HepG2 (cell line): ENCODE measurements around the gene THAP3. TPM values are rescaled to one million over a fixed set of nuclear protein-coding genes. Genes with fewer than 3 reads are reported as not detected.

Source experiments
- ASH2L ChIP-seq: fragments of 300-600, 200-600 bp; sonication (generic); IDR thresholded peaks from 2 replicates; pipeline ENCODE4 v1.7.0; 2017; ENCODE audit warnings: low read depth, mild to moderate bottlenecking, moderate library complexity, mixed read lengths, low read length; ENCODE audit not compliant: insufficient read length
- CEBPB ChIP-seq: IDR thresholded peaks from 2 replicates; pipeline ENCODE4 v1.6.1; 2011; ENCODE audit warnings: low read depth, low read length, improper control_type of control experiment, borderline replicate concordance
- MIXL1 ChIP-seq: IDR thresholded peaks from 2 replicates; pipeline ENCODE4 v1.6.1; 2016
- NCOA2 ChIP-seq: sonication (generic); formaldehyde crosslinking; IDR thresholded peaks from 2 replicates; pipeline ENCODE4 v1.8.0; 2022; ENCODE audit warnings: inconsistent platforms
- REPIN1 ChIP-seq: sonication (generic); formaldehyde crosslinking; IDR thresholded peaks from 2 replicates; pipeline ENCODE4 v1.8.0; 2022; ENCODE audit warnings: missing genetic modification reagents, low read depth, mild to moderate bottlenecking, borderline replicate concordance
- SSRP1 ChIP-seq: IDR thresholded peaks from 2 replicates; pipeline ENCODE4 v1.6.1; 2016; ENCODE audit warnings: control low read depth
- TARDBP ChIP-seq: sonication (generic); formaldehyde crosslinking; IDR thresholded peaks from 2 replicates; pipeline ENCODE4 v1.8.0; 2022; ENCODE audit warnings: mild to moderate bottlenecking, missing genetic modification reagents
- ZNF260 ChIP-seq: sonication (generic); formaldehyde crosslinking; IDR thresholded peaks from 2 replicates; pipeline ENCODE4 v1.4.0; 2020; ENCODE audit warnings: missing genetic modification reagents, low read depth, mild to moderate bottlenecking, borderline replicate concordance
- ZNF44 ChIP-seq: sonication (generic); formaldehyde crosslinking; IDR thresholded peaks from 2 replicates; pipeline ENCODE4 v1.5.1; 2020; ENCODE audit warnings: mild to moderate bottlenecking, missing genetic modification reagents
- ZNF441 ChIP-seq: sonication (generic); formaldehyde crosslinking; IDR thresholded peaks from 2 replicates; pipeline ENCODE4 v1.7.0; 2021; ENCODE audit warnings: missing genetic modification reagents, borderline replicate concordance
- polyA plus RNA-seq, 8 experiments: library from polyadenylated mRNA; depleted of rRNA in 3 of 8; stranded (reverse) in 7 of 8; unstranded in 1 of 8; fragments of >200 nt; fragmentation: Illumina TruSeq in 4 of 8; extraction: Trizol in 4 of 8; gene quantifications; 2 replicates each; pipeline versions ENCODE4 v1.2.1 to v1.2.3, GENCODE V29; 2011 to 2016; ENCODE audit warnings: low read depth in 4 of 8, missing spikeins in 1 of 8, mixed read lengths in 1 of 8; ENCODE audit not compliant: insufficient read depth in 1 of 8
- total RNA-seq, 5 experiments: library from RNA; depleted of rRNA; stranded (reverse); fragments of >200 nt; fragmentation: Illumina TruSeq; extraction: Trizol; gene quantifications; 2 replicates each; pipeline ENCODE4 v1.2.3, GENCODE V29; 2016; ENCODE audit warnings: low read depth in 1 of 5
- TF ChIP-seq, protein P1 (sequence below): sonication (generic); formaldehyde crosslinking; IDR thresholded peaks from 2 replicates; pipeline ENCODE4 v1.4.0; 2020; ENCODE audit warnings: mild to moderate bottlenecking, missing genetic modification reagents
- TF ChIP-seq, protein P2 (sequence below): sonication (generic); formaldehyde crosslinking; IDR thresholded peaks from one replicate; pipeline ENCODE4 v1.5.1; 2020; ENCODE audit warnings: mild to moderate bottlenecking, missing genetic modification reagents; ENCODE audit errors: not compliant biosample characterization
- TF ChIP-seq, protein P3 (sequence below): sonication (generic); formaldehyde crosslinking; conservative IDR thresholded peaks from 2 replicates; pipeline ENCODE4 v1.4.0; 2020; ENCODE audit warnings: missing genetic modification reagents
- TF ChIP-seq, protein P4 (sequence below): sonication (generic); formaldehyde crosslinking; IDR thresholded peaks from 2 replicates; pipeline ENCODE4 v1.5.0; 2020; ENCODE audit warnings: mild to moderate bottlenecking, missing genetic modification reagents
- TF ChIP-seq, protein P5 (sequence below): sonication (generic); formaldehyde crosslinking; IDR thresholded peaks from 2 replicates; pipeline ENCODE4 v1.5.1; 2020; ENCODE audit warnings: missing genetic modification reagents, mild to moderate bottlenecking, borderline replicate concordance

The THAP3 gene
- total and polyA plus RNA-seq, 2 of the 13 experiments (the other 11 are each of a cell fraction or from before 2014, with no cell fraction given): 10.3 to 14.9 TPM

DNA sequence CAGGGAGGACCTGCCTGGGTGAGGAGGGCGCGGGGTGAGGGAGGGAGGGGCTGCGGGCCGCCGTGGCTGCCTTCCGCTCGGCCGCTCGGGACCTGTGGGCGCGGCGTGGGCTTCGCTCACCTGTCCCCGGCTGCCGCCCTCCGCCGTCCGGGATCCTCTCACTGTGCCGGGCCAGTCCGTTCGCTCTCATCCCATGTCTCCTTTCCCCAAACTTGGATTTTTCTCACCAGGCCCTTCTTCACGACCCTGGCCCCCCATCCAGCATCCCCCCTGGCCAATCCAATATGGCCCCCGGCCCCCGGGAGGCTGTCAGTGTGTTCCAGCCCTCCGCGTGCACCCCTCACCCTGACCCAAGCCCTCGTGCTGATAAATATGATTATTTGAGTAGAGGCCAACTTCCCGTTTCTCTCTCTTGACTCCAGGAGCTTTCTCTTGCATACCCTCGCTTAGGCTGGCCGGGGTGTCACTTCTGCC lies 44.5 kb upstream of the THAP3 start (continued):
- no peak for TF ChIP-seq MIXL1
- TF ChIP-seq ZNF441: no peak
- peak; percentile 1 for TF ChIP-seq ASH2L
- TF ChIP-seq, protein P1, sequence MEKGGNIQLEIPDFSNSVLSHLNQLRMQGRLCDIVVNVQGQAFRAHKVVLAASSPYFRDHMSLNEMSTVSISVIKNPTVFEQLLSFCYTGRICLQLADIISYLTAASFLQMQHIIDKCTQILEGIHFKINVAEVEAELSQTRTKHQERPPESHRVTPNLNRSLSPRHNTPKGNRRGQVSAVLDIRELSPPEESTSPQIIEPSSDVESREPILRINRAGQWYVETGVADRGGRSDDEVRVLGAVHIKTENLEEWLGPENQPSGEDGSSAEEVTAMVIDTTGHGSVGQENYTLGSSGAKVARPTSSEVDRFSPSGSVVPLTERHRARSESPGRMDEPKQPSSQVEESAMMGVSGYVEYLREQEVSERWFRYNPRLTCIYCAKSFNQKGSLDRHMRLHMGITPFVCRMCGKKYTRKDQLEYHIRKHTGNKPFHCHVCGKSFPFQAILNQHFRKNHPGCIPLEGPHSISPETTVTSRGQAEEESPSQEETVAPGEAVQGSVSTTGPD (CRISPR knock-in tag): no peak
- no peak for TF ChIP-seq ZNF260 (CRISPR knock-in tag)
- no peak for TF ChIP-seq ZNF44 (CRISPR knock-in tag)
- TF ChIP-seq, protein P2, sequence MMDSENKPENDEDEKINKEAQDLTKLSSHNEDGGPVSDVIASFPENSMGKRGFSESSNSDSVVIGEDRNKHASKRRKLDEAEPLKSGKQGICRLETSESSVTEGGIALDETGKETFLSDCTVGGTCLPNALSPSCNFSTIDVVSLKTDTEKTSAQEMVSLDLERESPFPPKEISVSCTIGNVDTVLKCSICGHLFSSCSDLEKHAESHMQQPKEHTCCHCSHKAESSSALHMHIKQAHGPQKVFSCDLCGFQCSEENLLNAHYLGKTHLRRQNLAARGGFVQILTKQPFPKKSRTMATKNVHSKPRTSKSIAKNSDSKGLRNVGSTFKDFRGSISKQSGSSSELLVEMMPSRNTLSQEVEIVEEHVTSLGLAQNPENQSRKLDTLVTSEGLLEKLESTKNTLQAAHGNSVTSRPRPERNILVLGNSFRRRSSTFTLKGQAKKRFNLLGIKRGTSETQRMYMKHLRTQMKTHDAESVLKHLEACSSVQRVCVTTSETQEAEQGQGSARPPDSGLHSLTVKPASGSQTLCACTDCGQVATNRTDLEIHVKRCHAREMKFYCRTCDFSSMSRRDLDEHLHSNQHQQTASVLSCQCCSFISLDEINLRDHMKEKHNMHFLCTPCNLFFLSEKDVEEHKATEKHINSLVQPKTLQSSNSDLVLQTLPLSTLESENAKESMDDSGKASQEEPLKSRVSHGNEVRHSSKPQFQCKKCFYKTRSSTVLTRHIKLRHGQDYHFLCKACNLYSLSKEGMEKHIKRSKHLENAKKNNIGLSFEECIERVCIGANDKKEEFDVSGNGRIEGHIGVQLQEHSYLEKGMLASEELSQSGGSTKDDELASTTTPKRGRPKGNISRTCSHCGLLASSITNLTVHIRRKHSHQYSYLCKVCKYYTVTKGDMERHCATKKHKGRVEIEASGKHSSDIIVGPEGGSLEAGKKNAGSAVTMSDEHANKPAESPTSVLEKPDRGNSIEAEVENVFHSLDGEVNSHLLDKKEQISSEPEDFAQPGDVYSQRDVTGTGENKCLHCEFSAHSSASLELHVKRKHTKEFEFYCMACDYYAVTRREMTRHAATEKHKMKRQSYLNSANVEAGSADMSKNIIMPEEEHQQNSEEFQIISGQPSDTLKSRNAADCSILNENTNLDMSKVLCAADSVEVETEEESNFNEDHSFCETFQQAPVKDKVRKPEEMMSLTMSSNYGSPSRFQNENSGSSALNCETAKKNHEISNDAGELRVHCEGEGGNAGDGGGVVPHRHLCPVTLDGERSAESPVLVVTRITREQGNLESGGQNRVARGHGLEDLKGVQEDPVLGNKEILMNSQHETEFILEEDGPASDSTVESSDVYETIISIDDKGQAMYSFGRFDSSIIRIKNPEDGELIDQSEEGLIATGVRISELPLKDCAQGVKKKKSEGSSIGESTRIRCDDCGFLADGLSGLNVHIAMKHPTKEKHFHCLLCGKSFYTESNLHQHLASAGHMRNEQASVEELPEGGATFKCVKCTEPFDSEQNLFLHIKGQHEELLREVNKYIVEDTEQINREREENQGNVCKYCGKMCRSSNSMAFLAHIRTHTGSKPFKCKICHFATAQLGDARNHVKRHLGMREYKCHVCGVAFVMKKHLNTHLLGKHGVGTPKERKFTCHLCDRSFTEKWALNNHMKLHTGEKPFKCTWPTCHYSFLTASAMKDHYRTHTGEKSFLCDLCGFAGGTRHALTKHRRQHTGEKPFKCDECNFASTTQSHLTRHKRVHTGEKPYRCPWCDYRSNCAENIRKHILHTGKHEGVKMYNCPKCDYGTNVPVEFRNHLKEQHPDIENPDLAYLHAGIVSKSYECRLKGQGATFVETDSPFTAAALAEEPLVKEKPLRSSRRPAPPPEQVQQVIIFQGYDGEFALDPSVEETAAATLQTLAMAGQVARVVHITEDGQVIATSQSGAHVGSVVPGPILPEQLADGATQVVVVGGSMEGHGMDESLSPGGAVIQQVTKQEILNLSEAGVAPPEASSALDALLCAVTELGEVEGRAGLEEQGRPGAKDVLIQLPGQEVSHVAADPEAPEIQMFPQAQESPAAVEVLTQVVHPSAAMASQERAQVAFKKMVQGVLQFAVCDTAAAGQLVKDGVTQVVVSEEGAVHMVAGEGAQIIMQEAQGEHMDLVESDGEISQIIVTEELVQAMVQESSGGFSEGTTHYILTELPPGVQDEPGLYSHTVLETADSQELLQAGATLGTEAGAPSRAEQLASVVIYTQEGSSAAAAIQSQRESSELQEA (CRISPR knock-in tag): no peak
- TF ChIP-seq, protein P3, sequence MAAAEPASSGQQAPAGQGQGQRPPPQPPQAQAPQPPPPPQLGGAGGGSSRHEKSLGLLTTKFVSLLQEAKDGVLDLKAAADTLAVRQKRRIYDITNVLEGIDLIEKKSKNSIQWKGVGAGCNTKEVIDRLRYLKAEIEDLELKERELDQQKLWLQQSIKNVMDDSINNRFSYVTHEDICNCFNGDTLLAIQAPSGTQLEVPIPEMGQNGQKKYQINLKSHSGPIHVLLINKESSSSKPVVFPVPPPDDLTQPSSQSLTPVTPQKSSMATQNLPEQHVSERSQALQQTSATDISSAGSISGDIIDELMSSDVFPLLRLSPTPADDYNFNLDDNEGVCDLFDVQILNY: peak; percentile 32; the same call in 1 of the 2 replicates
- no peak for TF ChIP-seq SSRP1 (CRISPR knock-in tag)
- TF ChIP-seq, protein P4, sequence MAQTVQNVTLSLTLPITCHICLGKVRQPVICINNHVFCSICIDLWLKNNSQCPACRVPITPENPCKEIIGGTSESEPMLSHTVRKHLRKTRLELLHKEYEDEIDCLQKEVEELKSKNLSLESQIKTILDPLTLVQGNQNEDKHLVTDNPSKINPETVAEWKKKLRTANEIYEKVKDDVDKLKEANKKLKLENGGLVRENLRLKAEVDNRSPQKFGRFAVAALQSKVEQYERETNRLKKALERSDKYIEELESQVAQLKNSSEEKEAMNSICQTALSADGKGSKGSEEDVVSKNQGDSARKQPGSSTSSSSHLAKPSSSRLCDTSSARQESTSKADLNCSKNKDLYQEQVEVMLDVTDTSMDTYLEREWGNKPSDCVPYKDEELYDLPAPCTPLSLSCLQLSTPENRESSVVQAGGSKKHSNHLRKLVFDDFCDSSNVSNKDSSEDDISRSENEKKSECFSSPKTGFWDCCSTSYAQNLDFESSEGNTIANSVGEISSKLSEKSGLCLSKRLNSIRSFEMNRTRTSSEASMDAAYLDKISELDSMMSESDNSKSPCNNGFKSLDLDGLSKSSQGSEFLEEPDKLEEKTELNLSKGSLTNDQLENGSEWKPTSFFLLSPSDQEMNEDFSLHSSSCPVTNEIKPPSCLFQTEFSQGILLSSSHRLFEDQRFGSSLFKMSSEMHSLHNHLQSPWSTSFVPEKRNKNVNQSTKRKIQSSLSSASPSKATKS: no peak
- no peak for TF ChIP-seq TARDBP (CRISPR knock-in tag)
- TF ChIP-seq NCOA2 (CRISPR knock-in tag): no peak; the same call in 1 of the 2 replicates
- TF ChIP-seq, protein P5, sequence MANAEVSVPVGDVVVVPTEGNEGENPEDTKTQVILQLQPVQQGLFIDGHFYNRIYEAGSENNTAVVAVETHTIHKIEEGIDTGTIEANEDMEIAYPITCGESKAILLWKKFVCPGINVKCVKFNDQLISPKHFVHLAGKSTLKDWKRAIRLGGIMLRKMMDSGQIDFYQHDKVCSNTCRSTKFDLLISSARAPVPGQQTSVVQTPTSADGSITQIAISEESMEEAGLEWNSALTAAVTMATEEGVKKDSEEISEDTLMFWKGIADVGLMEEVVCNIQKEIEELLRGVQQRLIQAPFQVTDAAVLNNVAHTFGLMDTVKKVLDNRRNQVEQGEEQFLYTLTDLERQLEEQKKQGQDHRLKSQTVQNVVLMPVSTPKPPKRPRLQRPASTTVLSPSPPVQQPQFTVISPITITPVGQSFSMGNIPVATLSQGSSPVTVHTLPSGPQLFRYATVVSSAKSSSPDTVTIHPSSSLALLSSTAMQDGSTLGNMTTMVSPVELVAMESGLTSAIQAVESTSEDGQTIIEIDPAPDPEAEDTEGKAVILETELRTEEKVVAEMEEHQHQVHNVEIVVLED (CRISPR knock-in tag): 0 out of 2 replicates have a peak, but pooled peaks have one; percentile 59
- peak; percentile 6; the same call in 1 of the 2 replicates for TF ChIP-seq REPIN1
- TF ChIP-seq CEBPB: no peak
